B cell (primary cell): ENCODE results near the gene CYP8B1.

Experiments used
- EZH2 ChIP-seq: IDR thresholded peaks from 2 replicates; pipeline ENCODE4 v1.6.1; 2012; ENCODE audit warnings: borderline replicate concordance, low read depth, mild to moderate bottlenecking, moderate library complexity, low read length; ENCODE audit not compliant: insufficient read depth, poor library complexity, severe bottlenecking
- TF ChIP-seq, protein P1 (sequence below): fragments of 200-600 bp; IDR thresholded peaks from one replicate; pipeline ENCODE4 v1.8.0; 2022; ENCODE audit warnings: antibody characterized with exemption, mild to moderate bottlenecking

- TF ChIP-seq, protein P1, sequence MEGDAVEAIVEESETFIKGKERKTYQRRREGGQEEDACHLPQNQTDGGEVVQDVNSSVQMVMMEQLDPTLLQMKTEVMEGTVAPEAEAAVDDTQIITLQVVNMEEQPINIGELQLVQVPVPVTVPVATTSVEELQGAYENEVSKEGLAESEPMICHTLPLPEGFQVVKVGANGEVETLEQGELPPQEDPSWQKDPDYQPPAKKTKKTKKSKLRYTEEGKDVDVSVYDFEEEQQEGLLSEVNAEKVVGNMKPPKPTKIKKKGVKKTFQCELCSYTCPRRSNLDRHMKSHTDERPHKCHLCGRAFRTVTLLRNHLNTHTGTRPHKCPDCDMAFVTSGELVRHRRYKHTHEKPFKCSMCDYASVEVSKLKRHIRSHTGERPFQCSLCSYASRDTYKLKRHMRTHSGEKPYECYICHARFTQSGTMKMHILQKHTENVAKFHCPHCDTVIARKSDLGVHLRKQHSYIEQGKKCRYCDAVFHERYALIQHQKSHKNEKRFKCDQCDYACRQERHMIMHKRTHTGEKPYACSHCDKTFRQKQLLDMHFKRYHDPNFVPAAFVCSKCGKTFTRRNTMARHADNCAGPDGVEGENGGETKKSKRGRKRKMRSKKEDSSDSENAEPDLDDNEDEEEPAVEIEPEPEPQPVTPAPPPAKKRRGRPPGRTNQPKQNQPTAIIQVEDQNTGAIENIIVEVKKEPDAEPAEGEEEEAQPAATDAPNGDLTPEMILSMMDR: no peak
- no peak for TF ChIP-seq EZH2
These were observed 48.7 kb downstream of the CYP8B1 start for GRCh38 chr3:42827023-42827422.
